Coronary artery (tissue), 2 donors: ENCODE measurements around the gene LACTBL1.

ENCODE experiments used
- DNase-seq: peaks from one replicate; pipeline ENCODE4 v3.0.0-alpha.2; 2017; ENCODE audit warnings: low spot score
- H3K27ac ChIP-seq, 2 donors: fragments of 200-600 bp; sonication (generic); one replicate each; pipeline ENCODE4 v1.5.1; 2016 to 2019
- H3K4me3 ChIP-seq: fragments of 200-600 bp; sonication (generic); 2 replicates; pipeline ENCODE4 v1.5.1; 2016; ENCODE audit warnings: mild to moderate bottlenecking, moderate library complexity
- CTCF ChIP-seq: fragments of 200-600 bp; sonication (generic); IDR thresholded peaks from one replicate; pipeline ENCODE4 v1.5.1; 2019; ENCODE audit warnings: antibody characterized with exemption

The LACTBL1 gene

GRCh38 chr1:22915231-22915630 lies 57.4 kb downstream of the LACTBL1 start:
- DNase-seq: no peak
- no peak overlapping the region for H3K27ac ChIP-seq

DNA sequence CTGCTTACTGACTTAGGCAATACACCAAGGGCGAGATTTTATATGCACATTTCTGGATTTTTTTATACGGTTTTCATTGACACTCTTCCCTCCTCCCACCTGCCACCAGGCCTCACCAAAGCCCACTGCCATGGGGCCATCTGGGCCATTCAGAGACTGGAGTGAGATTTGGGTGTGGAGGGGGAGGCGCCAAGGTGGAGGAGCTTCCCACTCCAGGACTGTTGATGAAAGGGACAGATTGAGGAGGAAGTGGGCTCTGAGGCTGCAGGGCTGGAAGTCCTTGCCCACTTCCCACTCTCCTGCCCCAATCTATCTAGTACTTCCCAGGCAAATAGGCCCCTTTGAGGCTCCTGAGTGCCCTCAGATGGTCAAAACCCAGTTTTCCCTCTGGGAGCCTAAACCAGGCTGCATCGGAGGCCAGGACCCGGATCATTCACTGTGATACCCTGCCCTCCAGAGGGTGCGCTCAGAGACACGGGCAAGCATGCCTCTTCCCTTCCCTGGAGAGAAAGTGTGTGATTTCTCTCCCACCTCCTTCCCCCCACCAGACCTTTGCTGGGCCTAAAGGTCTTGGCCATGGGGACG lies 57.9 kb downstream of the LACTBL1 start:
- DNase-seq: no peak
- H3K27ac ChIP-seq: no peak overlapping the region
- no peak overlapping the region for H3K4me3 ChIP-seq
- TF ChIP-seq CTCF: no peak

More at GRCh38 chr1:22915231-22915630, 57.4 kb downstream of the LACTBL1 start:
- no peak overlapping the region for H3K4me3 ChIP-seq
- TF ChIP-seq CTCF: no peak

DNA sequence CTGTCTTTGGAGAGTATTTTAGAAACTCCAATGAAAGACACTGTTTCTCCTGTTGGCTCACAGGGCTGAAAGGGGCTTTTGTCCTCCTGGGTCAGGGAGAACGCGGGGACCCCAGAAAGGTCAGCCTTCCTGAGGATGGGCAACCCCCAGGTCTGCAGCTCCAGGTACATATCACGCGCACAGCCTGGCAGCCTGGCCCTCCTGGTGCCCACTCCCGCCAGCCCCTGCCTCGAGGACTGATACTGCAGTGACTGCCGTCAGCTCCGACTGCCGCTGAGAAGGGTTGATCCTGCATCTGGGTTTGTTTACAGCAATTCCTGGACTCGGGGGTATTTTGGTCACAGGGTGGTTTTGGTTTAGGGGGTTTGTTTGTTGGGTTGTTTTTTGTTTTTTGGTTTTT lies 58.5 kb downstream of the LACTBL1 start:
- H3K4me3 ChIP-seq: no peak overlapping the region
- DNase-seq: no peak
- H3K27ac ChIP-seq: no peak overlapping the region
- TF ChIP-seq CTCF: no peak

DNA sequence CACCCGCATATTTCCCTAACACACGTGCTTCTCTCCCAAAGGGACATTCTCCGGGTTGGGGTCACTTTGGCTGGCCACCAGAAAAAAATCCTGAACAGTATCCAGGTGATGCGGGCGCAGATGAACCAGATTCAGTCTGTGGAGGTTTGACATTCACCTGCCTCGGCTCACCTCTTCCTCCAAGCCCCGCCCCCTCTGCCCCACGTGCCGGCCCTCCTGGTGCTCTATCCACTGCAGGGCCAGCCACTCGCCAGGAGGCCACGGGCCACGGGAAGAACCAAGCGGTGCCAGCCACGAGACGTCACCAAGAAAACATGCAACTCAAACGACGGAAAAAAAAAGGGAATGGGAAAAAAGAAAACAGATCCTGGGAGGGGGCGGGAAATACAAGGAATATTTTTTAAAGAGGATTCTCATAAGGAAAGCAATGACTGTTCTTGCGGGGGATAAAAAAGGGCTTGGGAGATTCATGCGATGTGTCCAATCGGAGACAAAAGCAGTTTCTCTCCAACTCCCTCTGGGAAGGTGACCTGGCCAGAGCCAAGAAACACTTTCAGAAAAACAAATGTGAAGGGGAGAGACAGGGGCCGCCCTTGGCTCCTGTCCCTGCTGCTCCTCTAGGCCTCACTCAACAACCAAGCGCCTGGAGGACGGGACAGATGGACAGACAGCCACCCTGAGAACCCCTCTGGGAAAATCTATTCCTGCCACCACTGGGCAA lies 59.1 kb downstream of the LACTBL1 start:
- Histone ChIP-seq H3K27ac (no peak overlapping the region), H3K4me3 (no peak overlapping the region)
- no peak for TF ChIP-seq CTCF
- DNase-seq: no peak

- no peak overlapping the region for H3K27ac ChIP-seq
- H3K4me3 ChIP-seq: no peak overlapping the region
- no peak for DNase-seq
- TF ChIP-seq CTCF: no peak
Measured at GRCh38 chr1:22912311-22912710, 60.4 kb downstream of the LACTBL1 start.

GRCh38 chr1:22910986-22911651 lies 61.5 kb downstream of the LACTBL1 start:
- Histone ChIP-seq H3K27ac (no peak overlapping the region), H3K4me3 (no peak overlapping the region)
- no peak for TF ChIP-seq CTCF
- no peak for DNase-seq
